HG03097 (cell line): ENCODE data around the gene USP47.

ENCODE experiments used
- ATAC-seq: cut with Tn5 transposase; IDR thresholded peaks from one replicate; pipeline ENCODE4 v1.9.1; 2021; ENCODE audit not compliant: unreplicated experiment, low FRiP score

USP47 gene

GRCh38 chr11:11993839-11994238, 152.1 kb downstream of the USP47 start:
- no peak for ATAC-seq

GRCh38 chr11:11995601-11996000, 153.8 kb downstream of the USP47 start:
- no peak for ATAC-seq

GRCh38 chr11:11996321-11997048, 154.7 kb downstream of the USP47 start:
- no peak for ATAC-seq

GRCh38 chr11:11997049-11997322, 155.2 kb downstream of the USP47 start:
- no peak for ATAC-seq

- ATAC-seq = no peak
Measured at GRCh38 chr11:11998091-11998781, 156.5 kb downstream of the USP47 start.

- ATAC-seq = no peak
Measured at GRCh38 chr11:12001186-12001585, 159.4 kb downstream of the USP47 start.

- no peak for ATAC-seq
Measured at GRCh38 chr11:12003336-12003735, 161.6 kb downstream of the USP47 start.

GRCh38 chr11:12003815-12004214, 162.0 kb downstream of the USP47 start:
- ATAC-seq = no peak

GRCh38 chr11:12005061-12005460, 163.3 kb downstream of the USP47 start:
- ATAC-seq = no peak

- ATAC-seq = no peak
Measured at GRCh38 chr11:12005476-12005875, 163.7 kb downstream of the USP47 start.

- ATAC-seq = no peak
Measured at GRCh38 chr11:12006552-12007229, 164.9 kb downstream of the USP47 start.

- no peak for ATAC-seq
Measured at GRCh38 chr11:12007230-12007593, 165.4 kb downstream of the USP47 start.

- no peak for ATAC-seq
Measured at GRCh38 chr11:12007769-12008737, 166.3 kb downstream of the USP47 start, which contains the start of gene DKK3. DKK3 (minus strand) TSS chr11:12008626; CDS start chr11:12008582, 44 bp downstream.
